HCT116 (cell line): ENCODE results near the gene KCNV2. TPM values are rescaled to one million over a fixed set of nuclear protein-coding genes. Genes with fewer than 3 reads are reported as not detected.

Source experiments
- ATAC-seq: fragments of 200-7000 bp; cut with Tn5 transposase; 2 replicates; pipeline ENCODE4 v1.9.1; 2020; ENCODE audit warnings: mild to moderate bottlenecking, moderate library complexity
- BruUV-seq: library from RNA; stranded (reverse); fragments of 400-500 nt; replicated peaks from 2 replicates; lab custom pipeline; 2021; lab: Mats Ljungman, UMichigan
- CTCF ChIA-PET: fragments of 300-600 bp; sonication (Branson Sonifier 250); formaldehyde crosslinking; loops from one replicate; lab custom pipeline; 2021; ENCODE audit warnings: antibody characterized with exemption; lab: Charles Lee
- POLR2A ChIA-PET: fragments of 300-600, 350-600 bp; sonication (Branson Sonifier 250); formaldehyde crosslinking; loops from one replicate; lab custom pipeline; 2021; ENCODE audit warnings: antibody characterized with exemption; lab: Charles Lee
- RAD21 ChIA-PET, 2 experiments: fragments of 300-600 bp; sonication (Branson Sonifier 250); formaldehyde crosslinking; loops; one replicate each; lab custom pipeline; 2023; ENCODE audit warnings: low total read pairs in 2 of 2; ENCODE audit not compliant: uncharacterized antibody in 2 of 2, unreplicated experiment in 2 of 2, low non-redundant PET in 1 of 2; lab: Charles Lee
- DNase-seq: peaks from one replicate; pipeline ENCODE4 v3.0.0-alpha.2; 2010; ENCODE audit warnings: low read depth, low spot score
- H2AFZ ChIP-seq: fragments of 200-600 bp; shearing (Covaris generic), sonication (generic); 2 replicates; pipeline ENCODE4 v1.6.1; 2017; ENCODE audit warnings: low read depth, mixed run types, mixed read lengths, antibody characterized with exemption, low read length; ENCODE audit not compliant: poor library complexity, severe bottlenecking
- H3K27ac ChIP-seq: 2 replicates; pipeline ENCODE4 v1.5.1; 2012; ENCODE audit warnings: low read depth, low read length
- H3K27me3 ChIP-seq: fragments of 200-600 bp; sonication (generic); 2 replicates; pipeline ENCODE4 v1.6.1; 2016; ENCODE audit warnings: mixed run types, low read length, mixed read lengths; ENCODE audit not compliant: insufficient read depth
- H3K36me3 ChIP-seq, 2 experiments: fragments of 200-500 bp in 1 of 2; fragments of 200-600 bp in 1 of 2; sonication (Bioruptor generic) in 1 of 2; sonication (generic) in 1 of 2; 2 replicates each; pipeline versions ENCODE4 v1.5.1 to v1.6.1; 2014 to 2016; ENCODE audit warnings: low read length in 2 of 2, inconsistent platforms in 1 of 2, mixed read lengths in 1 of 2, mixed run types in 1 of 2; ENCODE audit not compliant: insufficient read depth in 2 of 2, control insufficient read depth in 1 of 2
- H3K4me1 ChIP-seq, 2 experiments: fragments of 200-600 bp in 1 of 2; sonication (generic) in 1 of 2; 2 replicates each; pipeline versions ENCODE4 v1.5.1 to v1.6.1; 2012 to 2017; ENCODE audit warnings: low read length in 2 of 2, inconsistent platforms in 1 of 2, mild to moderate bottlenecking in 1 of 2, mixed read lengths in 1 of 2, mixed run types in 1 of 2, moderate library complexity in 1 of 2; ENCODE audit not compliant: insufficient read depth in 2 of 2, control insufficient read depth in 1 of 2
- H3K4me2 ChIP-seq: fragments of 200-600 bp; sonication (generic); 2 replicates; pipeline ENCODE4 v1.6.1; 2017; ENCODE audit warnings: mixed run types, low read length, mixed read lengths
- H3K4me3 ChIP-seq, 2 experiments: fragments of 200-600 bp in 1 of 2; sonication (generic) in 1 of 2; replicated peaks in 1 of 2; 2 replicates each; pipeline ENCODE4 v1.5.1; 2011 to 2016; ENCODE audit warnings: low read length in 2 of 2, control low read depth in 1 of 2, low read depth in 1 of 2, mild to moderate bottlenecking in 1 of 2, mixed read lengths in 1 of 2, mixed run types in 1 of 2
- H3K79me2 ChIP-seq: fragments of 200-600 bp; sonication (generic); 2 replicates; pipeline ENCODE4 v1.6.1; 2017; ENCODE audit warnings: mild to moderate bottlenecking, mixed run types, low read length, moderate library complexity, mixed read lengths; ENCODE audit not compliant: insufficient read depth
- H3K9ac ChIP-seq: fragments of 200-600 bp; sonication (generic); 2 replicates; pipeline ENCODE4 v1.6.1; 2016; ENCODE audit warnings: low read length, mixed read lengths
- H3K9me2 ChIP-seq: fragments of 200-600 bp; sonication (generic), shearing (Covaris generic); 2 replicates; pipeline ENCODE4 v1.6.1; 2017; ENCODE audit warnings: mixed run types, mild to moderate bottlenecking, moderate library complexity; ENCODE audit not compliant: insufficient read depth
- H3K9me3 ChIP-seq, 2 experiments: fragments of 200-500 bp in 1 of 2; fragments of 200-600 bp in 1 of 2; sonication (Bioruptor generic) in 1 of 2; sonication (generic) in 1 of 2; 2 replicates each; pipeline ENCODE4 v1.6.1; 2014 to 2017; ENCODE audit warnings: low read length in 2 of 2, mixed read lengths in 2 of 2, inconsistent platforms in 1 of 2, low read depth in 1 of 2, mild to moderate bottlenecking in 1 of 2, mixed run types in 1 of 2, moderate library complexity in 1 of 2; ENCODE audit not compliant: control insufficient read depth in 1 of 2, insufficient read depth in 1 of 2
- H4K20me1 ChIP-seq: fragments of 200-600 bp; sonication (generic), shearing (Covaris generic); 2 replicates; pipeline ENCODE4 v1.6.1; 2017; ENCODE audit warnings: mixed run types, mild to moderate bottlenecking, moderate library complexity; ENCODE audit not compliant: insufficient read depth
- CBX3 ChIP-seq: IDR thresholded peaks from 2 replicates; pipeline ENCODE4 v1.6.1; 2012; ENCODE audit warnings: low read depth
- CEBPB ChIP-seq: IDR thresholded peaks from 2 replicates; pipeline ENCODE4 v1.6.1; 2012; ENCODE audit warnings: low read depth
- ELF1 ChIP-seq: IDR thresholded peaks from 2 replicates; pipeline ENCODE4 v1.6.1; 2012; ENCODE audit warnings: low read depth, borderline replicate concordance
- EZH2 ChIP-seq: fragments of 200-600 bp; sonication (generic); IDR thresholded peaks from 2 replicates; pipeline ENCODE4 v1.6.1; 2017; ENCODE audit warnings: antibody characterized with exemption, mixed run types
- FOSL1 ChIP-seq: IDR thresholded peaks from 2 replicates; pipeline ENCODE4 v1.6.1; 2012; ENCODE audit warnings: low read depth
- JUND ChIP-seq: IDR thresholded peaks from 2 replicates; pipeline ENCODE4 v1.6.1; 2012
- POLR2A ChIP-seq: IDR thresholded peaks from 2 replicates; pipeline ENCODE4 v1.7.0; 2011; ENCODE audit warnings: borderline replicate concordance; ENCODE audit not compliant: insufficient read depth, insufficient read length; ENCODE audit errors: extremely low read depth
- POLR2AphosphoS5 ChIP-seq: IDR thresholded peaks from 2 replicates; pipeline ENCODE4 v1.6.1; 2011; ENCODE audit warnings: mild to moderate bottlenecking, low read depth, low read length, moderate library complexity
- RAD21 ChIP-seq: IDR thresholded peaks from 2 replicates; pipeline ENCODE4 v1.6.1; 2012; ENCODE audit warnings: low read depth, mild to moderate bottlenecking
- REST ChIP-seq: IDR thresholded peaks from 2 replicates; pipeline ENCODE4 v1.6.1; 2012; ENCODE audit warnings: low read depth
- SP1 ChIP-seq: IDR thresholded peaks from 2 replicates; pipeline ENCODE4 v1.6.1; 2012; ENCODE audit warnings: low read depth
- TCF7L2 ChIP-seq: IDR thresholded peaks from 2 replicates; pipeline ENCODE4 v1.7.0; 2011; ENCODE audit warnings: borderline replicate concordance, inconsistent platforms; ENCODE audit not compliant: insufficient read depth, insufficient read length; ENCODE audit errors: extremely low read depth
- YY1 ChIP-seq: IDR thresholded peaks from 2 replicates; pipeline ENCODE4 v1.6.1; 2011; ENCODE audit warnings: low read length, low read depth, moderate library complexity, mild to moderate bottlenecking; ENCODE audit not compliant: insufficient replicate concordance; ENCODE audit errors: extremely low read depth
- ZBTB33 ChIP-seq: IDR thresholded peaks from 2 replicates; pipeline ENCODE4 v1.6.1; 2011; ENCODE audit warnings: mild to moderate bottlenecking, low read length, moderate library complexity; ENCODE audit not compliant: insufficient replicate concordance; ENCODE audit errors: extremely low read depth
- ZNF274 ChIP-seq: fragments of 200-500 bp; sonication (Bioruptor generic); IDR thresholded peaks from 2 replicates; pipeline ENCODE4 v1.6.1; 2014; ENCODE audit warnings: mild to moderate bottlenecking, low read depth, low read length, inconsistent platforms
- intact Hi-C: fragments of 100-400 bp; cut with micrococcal nuclease; formaldehyde crosslinking; loops from 2 replicates; pipeline ENCODE4 v1.10.0; 2022
- total RNA-seq: library from RNA; stranded (reverse); gene quantifications from one replicate; pipeline ENCODE4 v1.2.1, GENCODE V29; 2021; ENCODE audit not compliant: unreplicated experiment
- TF ChIP-seq, protein P1 (sequence below), 3 experiments: fragments of 200-600 bp in 1 of 3; sonication (generic) in 1 of 3; IDR thresholded peaks in 2 of 3; conservative IDR thresholded peaks in 1 of 3; 2 replicates each; pipeline ENCODE4 v1.5.1; 2012 to 2017; ENCODE audit warnings: low read depth in 2 of 3, low read length in 2 of 3, antibody characterized with exemption in 1 of 3, borderline replicate concordance in 1 of 3, control low read depth in 1 of 3, mild to moderate bottlenecking in 1 of 3, mixed read lengths in 1 of 3, mixed run types in 1 of 3, moderate library complexity in 1 of 3; ENCODE audit not compliant: insufficient read depth in 1 of 3
- TF ChIP-seq, protein P2 (sequence below): IDR thresholded peaks from 2 replicates; pipeline ENCODE4 v1.6.1; 2012

KCNV2 gene
- total RNA-seq, 1 experiment from 2014 or later: not detected

- H3K27me3 ChIP-seq: no peaks in the 10 kb centered on the region
- ChIA-PET RAD21 (no interaction called here), CTCF (no interaction called here), POLR2A (no interaction called here)
- no peak for ATAC-seq
- no peak overlapping the region for H2AFZ ChIP-seq
- DNase-seq: no peak
- no peaks in the 10 kb centered on the region for H3K79me2 ChIP-seq
- no peak overlapping the region for H3K9ac ChIP-seq
- intact Hi-C loops: no loop called here
- no peaks in the 10 kb centered on the region for H3K36me3 ChIP-seq
- no TSS peak for BruUV-seq
- no peak overlapping the region for H3K27ac ChIP-seq
- no peaks in the 10 kb centered on the region for H3K9me3 ChIP-seq
- H3K4me1 ChIP-seq: no peaks in the 10 kb centered on the region
- no peak overlapping the region for H3K4me3 ChIP-seq
- TF ChIP-seq POLR2AphosphoS5 (no peak), TCF7L2 (no peak), EZH2 (no peak), FOSL1 (no peak), YY1 (no peak), JUND (no peak), ELF1 (no peak), CEBPB (no peak), SP1 (no peak), RAD21 (no peak), POLR2A (no peak), REST (no peak), ZNF274 (no peak), CBX3 (no peak), ZBTB33 (no peak)
- TF ChIP-seq, protein P1, sequence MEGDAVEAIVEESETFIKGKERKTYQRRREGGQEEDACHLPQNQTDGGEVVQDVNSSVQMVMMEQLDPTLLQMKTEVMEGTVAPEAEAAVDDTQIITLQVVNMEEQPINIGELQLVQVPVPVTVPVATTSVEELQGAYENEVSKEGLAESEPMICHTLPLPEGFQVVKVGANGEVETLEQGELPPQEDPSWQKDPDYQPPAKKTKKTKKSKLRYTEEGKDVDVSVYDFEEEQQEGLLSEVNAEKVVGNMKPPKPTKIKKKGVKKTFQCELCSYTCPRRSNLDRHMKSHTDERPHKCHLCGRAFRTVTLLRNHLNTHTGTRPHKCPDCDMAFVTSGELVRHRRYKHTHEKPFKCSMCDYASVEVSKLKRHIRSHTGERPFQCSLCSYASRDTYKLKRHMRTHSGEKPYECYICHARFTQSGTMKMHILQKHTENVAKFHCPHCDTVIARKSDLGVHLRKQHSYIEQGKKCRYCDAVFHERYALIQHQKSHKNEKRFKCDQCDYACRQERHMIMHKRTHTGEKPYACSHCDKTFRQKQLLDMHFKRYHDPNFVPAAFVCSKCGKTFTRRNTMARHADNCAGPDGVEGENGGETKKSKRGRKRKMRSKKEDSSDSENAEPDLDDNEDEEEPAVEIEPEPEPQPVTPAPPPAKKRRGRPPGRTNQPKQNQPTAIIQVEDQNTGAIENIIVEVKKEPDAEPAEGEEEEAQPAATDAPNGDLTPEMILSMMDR (IDR thresholded peaks at IDR 0.05 in 2 of 3, conservative IDR thresholded peaks at IDR 0.05 in 1 of 3; ENCODE audit: borderline replicate concordance in 1 of 3, insufficient read depth in 1 of 3, low read depth in 2 of 3, low read length in 2 of 3): no peak
- TF ChIP-seq, protein P2, sequence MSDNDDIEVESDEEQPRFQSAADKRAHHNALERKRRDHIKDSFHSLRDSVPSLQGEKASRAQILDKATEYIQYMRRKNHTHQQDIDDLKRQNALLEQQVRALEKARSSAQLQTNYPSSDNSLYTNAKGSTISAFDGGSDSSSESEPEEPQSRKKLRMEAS: no peak
- H3K4me2 ChIP-seq: no peak overlapping the region
- no peaks in the 10 kb centered on the region for H4K20me1 ChIP-seq
- H3K9me2 ChIP-seq: no peaks in the 10 kb centered on the region
Measured at GRCh38 chr9:2755285-2755684, 38.0 kb downstream of the KCNV2 start.
